Activated CD4-positive, alpha-beta T cell treated with anti-CD3 and anti-CD28 coated beads, Interleukin-2, amount 10 ng/mL, durations not matched to agents 24 days and 14 days (primary cell): ENCODE measurements around the gene MICU1. TPM values are rescaled to one million over a fixed set of nuclear protein-coding genes. Genes with fewer than 3 reads are reported as not detected.

ENCODE experiments used
- DNase-seq: peaks from one replicate; pipeline ENCODE4 v3.0.0; 2022
- H3K27ac Mint-ChIP-seq: one replicate; pipeline ENCODE4 v1.8.0; 2022; ENCODE audit warnings: mild to moderate bottlenecking, mixed read lengths
- H3K27me3 Mint-ChIP-seq: one replicate; pipeline ENCODE4 v1.8.0; 2022; ENCODE audit warnings: mixed read lengths
- H3K36me3 Mint-ChIP-seq: one replicate; pipeline ENCODE4 v1.8.0; 2022; ENCODE audit warnings: low read depth, mild to moderate bottlenecking, mixed read lengths
- H3K4me1 Mint-ChIP-seq: one replicate; pipeline ENCODE4 v1.8.0; 2021; ENCODE audit warnings: mixed read lengths
- H3K4me3 Mint-ChIP-seq: one replicate; pipeline ENCODE4 v1.8.0; 2022; ENCODE audit warnings: mild to moderate bottlenecking, moderate library complexity, mixed read lengths
- H3K9me3 Mint-ChIP-seq: one replicate; pipeline ENCODE4 v1.8.0; 2021; ENCODE audit warnings: mixed read lengths
- intact Hi-C: fragments of 100-400 bp; cut with micrococcal nuclease; formaldehyde crosslinking; loops from one replicate; pipeline ENCODE4 v1.15.1; 2023
- total RNA-seq: library from RNA; stranded (reverse); gene quantifications from 2 replicates; pipeline ENCODE4 v1.2.3, GENCODE V29; 2022

Gene MICU1
- total RNA-seq, 1 donor from 2014 or later = 36.1 TPM

- no peaks in the 10 kb centered on the region for H3K4me1 Mint-ChIP-seq
- H3K9me3 Mint-ChIP-seq = no peaks in the 10 kb centered on the region
- no peak for DNase-seq
- intact Hi-C loops = no loop called here
- no peak overlapping the region for H3K4me3 Mint-ChIP-seq
- H3K27me3 Mint-ChIP-seq = no peaks in the 10 kb centered on the region
- no peak overlapping the region for H3K27ac Mint-ChIP-seq
- H3K36me3 Mint-ChIP-seq = no peaks in the 10 kb centered on the region
These were observed 101.9 kb downstream of the MICU1 start for GRCh38 chr10:72523932-72524396.

- Mint-ChIP-seq H3K36me3 (no peaks in the 10 kb centered on the region), H3K4me1 (no peaks in the 10 kb centered on the region), H3K27ac (no peak overlapping the region), H3K9me3 (no peaks in the 10 kb centered on the region), H3K27me3 (no peaks in the 10 kb centered on the region), H3K4me3 (no peak overlapping the region)
- no peak for DNase-seq
- intact Hi-C loops = no loop called here
These were observed 102.8 kb downstream of the MICU1 start for GRCh38 chr10:72523062-72523461.

- peaks cover 20% of the 10 kb centered on the region for H3K9me3 Mint-ChIP-seq
- H3K27me3 Mint-ChIP-seq = no peaks in the 10 kb centered on the region
- intact Hi-C loops = no loop called here
- H3K36me3 Mint-ChIP-seq = peaks cover 7% of the 10 kb centered on the region
- no peak overlapping the region for H3K4me3 Mint-ChIP-seq
- no peak overlapping the region for H3K27ac Mint-ChIP-seq
- DNase-seq = no peak
- H3K4me1 Mint-ChIP-seq = no peaks in the 10 kb centered on the region
These were observed 108.6 kb downstream of the MICU1 start for GRCh38 chr10:72517244-72517643.

- no peak for DNase-seq
- Mint-ChIP-seq H3K4me1 (no peaks in the 10 kb centered on the region), H3K9me3 (peaks cover 20% of the 10 kb centered on the region), H3K27me3 (no peaks in the 10 kb centered on the region), H3K27ac (no peak overlapping the region), H3K4me3 (no peak overlapping the region), H3K36me3 (peaks cover 7% of the 10 kb centered on the region)
- intact Hi-C loops = no loop called here
These were observed 110.4 kb downstream of the MICU1 start for GRCh38 chr10:72515455-72515854.

- no peaks in the 10 kb centered on the region for H3K27me3 Mint-ChIP-seq
- H3K27ac Mint-ChIP-seq = no peak overlapping the region
- intact Hi-C loops = no loop called here
- no peak overlapping the region for H3K4me3 Mint-ChIP-seq
- DNase-seq = no peak
- peaks cover 20% of the 10 kb centered on the region for H3K9me3 Mint-ChIP-seq
- H3K36me3 Mint-ChIP-seq = peaks cover 7% of the 10 kb centered on the region
- H3K4me1 Mint-ChIP-seq = peaks cover 5% of the 10 kb centered on the region
These were observed 112.0 kb downstream of the MICU1 start for GRCh38 chr10:72513910-72514309.

GRCh38 chr10:72511459-72511858 lies 114.4 kb downstream of the MICU1 start:
- H3K4me3 Mint-ChIP-seq = no peak overlapping the region
- peaks cover 5% of the 10 kb centered on the region for H3K4me1 Mint-ChIP-seq
- no peaks in the 10 kb centered on the region for H3K27me3 Mint-ChIP-seq
- peaks cover 15% of the 10 kb centered on the region for H3K9me3 Mint-ChIP-seq
- no peak overlapping the region for H3K27ac Mint-ChIP-seq
- DNase-seq = no peak
- intact Hi-C loops = no loop called here
- peaks cover 4% of the 10 kb centered on the region for H3K36me3 Mint-ChIP-seq

GRCh38 chr10:72509941-72510340 lies 115.9 kb downstream of the MICU1 start:
- Mint-ChIP-seq H3K27ac (no peak overlapping the region), H3K4me1 (peaks cover 5% of the 10 kb centered on the region)

GRCh38 chr10:72509206-72509799 lies 116.6 kb downstream of the MICU1 start:
- intact Hi-C loops = no loop called here
- no peak for DNase-seq
- no peaks in the 10 kb centered on the region for H3K27me3 Mint-ChIP-seq
- H3K27ac Mint-ChIP-seq = no peak overlapping the region
- H3K9me3 Mint-ChIP-seq = peaks cover 8% of the 10 kb centered on the region
- peaks cover 5% of the 10 kb centered on the region for H3K4me1 Mint-ChIP-seq
- H3K36me3 Mint-ChIP-seq = peaks cover 10% of the 10 kb centered on the region
- H3K4me3 Mint-ChIP-seq = no peak overlapping the region

More at GRCh38 chr10:72509941-72510340, 115.9 kb downstream of the MICU1 start:
- no peak for DNase-seq
- peaks cover 5% of the 10 kb centered on the region for H3K9me3 Mint-ChIP-seq
- H3K36me3 Mint-ChIP-seq = peaks cover 6% of the 10 kb centered on the region
- no peaks in the 10 kb centered on the region for H3K27me3 Mint-ChIP-seq
- intact Hi-C loops = no loop called here
- no peak overlapping the region for H3K4me3 Mint-ChIP-seq

- no peaks in the 10 kb centered on the region for H3K27me3 Mint-ChIP-seq
- peaks cover 4% of the 10 kb centered on the region for H3K9me3 Mint-ChIP-seq
- peaks cover 6% of the 10 kb centered on the region for H3K4me1 Mint-ChIP-seq
- DNase-seq = no peak
- no peak overlapping the region for H3K4me3 Mint-ChIP-seq
- intact Hi-C loops = no loop called here
- no peak overlapping the region for H3K27ac Mint-ChIP-seq
- H3K36me3 Mint-ChIP-seq = peaks cover 8% of the 10 kb centered on the region
These were observed 117.8 kb downstream of the MICU1 start for GRCh38 chr10:72508033-72508432.

- Mint-ChIP-seq H3K27me3 (no peaks in the 10 kb centered on the region), H3K36me3 (peaks cover 8% of the 10 kb centered on the region), H3K4me1 (peaks cover 11% of the 10 kb centered on the region), H3K9me3 (peaks cover 4% of the 10 kb centered on the region), H3K27ac (no peak overlapping the region), H3K4me3 (no peak overlapping the region)
- DNase-seq = no peak
- intact Hi-C loops = no loop called here
These were observed 119.4 kb downstream of the MICU1 start for GRCh38 chr10:72506474-72506873.

GRCh38 chr10:72505435-72505834 lies 120.4 kb downstream of the MICU1 start:
- H3K9me3 Mint-ChIP-seq = peaks cover 4% of the 10 kb centered on the region
- intact Hi-C loops = no loop called here
- no peaks in the 10 kb centered on the region for H3K27me3 Mint-ChIP-seq
- no peak for DNase-seq
- peaks cover 8% of the 10 kb centered on the region for H3K36me3 Mint-ChIP-seq
- H3K4me3 Mint-ChIP-seq = no peak overlapping the region
- no peak overlapping the region for H3K27ac Mint-ChIP-seq
- peaks cover 11% of the 10 kb centered on the region for H3K4me1 Mint-ChIP-seq

GRCh38 chr10:72503694-72504438 lies 122.0 kb downstream of the MICU1 start:
- H3K27ac Mint-ChIP-seq = no peak overlapping the region
- peaks cover 8% of the 10 kb centered on the region for H3K36me3 Mint-ChIP-seq
- no peaks in the 10 kb centered on the region for H3K27me3 Mint-ChIP-seq
- intact Hi-C loops = no loop called here
- H3K9me3 Mint-ChIP-seq = peaks cover 4% of the 10 kb centered on the region
- DNase-seq = no peak
- no peak overlapping the region for H3K4me3 Mint-ChIP-seq
- H3K4me1 Mint-ChIP-seq = peaks cover 5% of the 10 kb centered on the region

GRCh38 chr10:72503241-72503640 lies 122.6 kb downstream of the MICU1 start:
- H3K4me1 Mint-ChIP-seq = peaks cover 5% of the 10 kb centered on the region
- H3K9me3 Mint-ChIP-seq = peaks cover 4% of the 10 kb centered on the region
- H3K27ac Mint-ChIP-seq = no peak overlapping the region
- no peak overlapping the region for H3K4me3 Mint-ChIP-seq
- intact Hi-C loops = no loop called here
- no peak for DNase-seq
- peaks cover 8% of the 10 kb centered on the region for H3K36me3 Mint-ChIP-seq
- no peaks in the 10 kb centered on the region for H3K27me3 Mint-ChIP-seq

GRCh38 chr10:72502581-72502980 lies 123.3 kb downstream of the MICU1 start:
- Mint-ChIP-seq H3K27me3 (no peaks in the 10 kb centered on the region), H3K4me1 (peaks cover 5% of the 10 kb centered on the region), H3K4me3 (no peak overlapping the region), H3K9me3 (peaks cover 4% of the 10 kb centered on the region), H3K27ac (no peak overlapping the region), H3K36me3 (peaks cover 8% of the 10 kb centered on the region)
- DNase-seq = no peak
- intact Hi-C loops = no loop called here
